Measurements from ENCODE around the gene EEF1AKMT1. TPM values are rescaled to one million over a fixed set of nuclear protein-coding genes. Genes with fewer than 3 reads are reported as not detected.

EEF1AKMT1 gene
- total RNA-seq, 1 donor from 2014 or later = 9.4 TPM

GRCh38 chr13:20788312-20788711, 14.6 kb upstream of the EEF1AKMT1 start:
- H3K36me3 Mint-ChIP-seq (ENCODE audit: low read depth) = peaks cover 18% of the 10 kb centered on the region
- H3K4me3 Mint-ChIP-seq (ENCODE audit: unreplicated experiment) = no peak overlapping the region
- no peaks in the 10 kb centered on the region for H3K27me3 Mint-ChIP-seq (ENCODE audit: low read depth)
- TF ChIP-seq CTCF (IDR thresholded peaks at IDR 0.05) = no peak
- no peak overlapping the region for H3K27ac Mint-ChIP-seq (ENCODE audit: unreplicated experiment)
- DNase-seq (ENCODE audit: low spot score) = no peak
- H3K9me3 Mint-ChIP-seq (ENCODE audit: low read depth) = no peaks in the 10 kb centered on the region
- H3K4me1 Mint-ChIP-seq (ENCODE audit: low read depth) = peaks cover 12% of the 10 kb centered on the region

- H3K4me1 Mint-ChIP-seq (ENCODE audit: low read depth) = peaks cover 12% of the 10 kb centered on the region
- H3K4me3 Mint-ChIP-seq (ENCODE audit: unreplicated experiment) = no peak overlapping the region
- DNase-seq (ENCODE audit: low spot score) = no peak
- H3K9me3 Mint-ChIP-seq (ENCODE audit: low read depth) = no peaks in the 10 kb centered on the region
- H3K27me3 Mint-ChIP-seq (ENCODE audit: low read depth) = no peaks in the 10 kb centered on the region
- no peak overlapping the region for H3K27ac Mint-ChIP-seq (ENCODE audit: unreplicated experiment)
- H3K36me3 Mint-ChIP-seq (ENCODE audit: low read depth) = peaks cover 21% of the 10 kb centered on the region
- no peak for TF ChIP-seq CTCF (IDR thresholded peaks at IDR 0.05)
These were observed 13.4 kb upstream of the EEF1AKMT1 start for GRCh38 chr13:20787180-20787579.

GRCh38 chr13:20782116-20782708, 8.5 kb upstream of the EEF1AKMT1 start:
- H3K4me1 Mint-ChIP-seq (ENCODE audit: low read depth) = no peaks in the 10 kb centered on the region
- no peaks in the 10 kb centered on the region for H3K27me3 Mint-ChIP-seq (ENCODE audit: low read depth)
- H3K36me3 Mint-ChIP-seq (ENCODE audit: low read depth) = peaks cover 15% of the 10 kb centered on the region
- no peak overlapping the region for H3K27ac Mint-ChIP-seq (ENCODE audit: unreplicated experiment)
- no peak for TF ChIP-seq CTCF (IDR thresholded peaks at IDR 0.05)
- H3K4me3 Mint-ChIP-seq (ENCODE audit: unreplicated experiment) = no peak overlapping the region
- no peaks in the 10 kb centered on the region for H3K9me3 Mint-ChIP-seq (ENCODE audit: low read depth)
- DNase-seq (ENCODE audit: low spot score) = no peak

GRCh38 chr13:20780317-20780716, 6.6 kb upstream of the EEF1AKMT1 start:
- no peak overlapping the region for H3K27ac Mint-ChIP-seq (ENCODE audit: unreplicated experiment)
- H3K9me3 Mint-ChIP-seq (ENCODE audit: low read depth) = no peaks in the 10 kb centered on the region
- no peaks in the 10 kb centered on the region for H3K4me1 Mint-ChIP-seq (ENCODE audit: low read depth)
- no peaks in the 10 kb centered on the region for H3K27me3 Mint-ChIP-seq (ENCODE audit: low read depth)
- no peak overlapping the region for H3K4me3 Mint-ChIP-seq (ENCODE audit: unreplicated experiment)
- DNase-seq (ENCODE audit: low spot score) = no peak
- peaks cover 15% of the 10 kb centered on the region for H3K36me3 Mint-ChIP-seq (ENCODE audit: low read depth)
- TF ChIP-seq CTCF (IDR thresholded peaks at IDR 0.05) = no peak

- Mint-ChIP-seq H3K36me3 (ENCODE audit: low read depth) (peaks cover 15% of the 10 kb centered on the region), H3K27me3 (ENCODE audit: low read depth) (no peaks in the 10 kb centered on the region), H3K4me3 (ENCODE audit: unreplicated experiment) (no peak overlapping the region), H3K27ac (ENCODE audit: unreplicated experiment) (no peak overlapping the region), H3K9me3 (ENCODE audit: low read depth) (no peaks in the 10 kb centered on the region), H3K4me1 (ENCODE audit: low read depth) (peaks cover 3% of the 10 kb centered on the region)
- TF ChIP-seq CTCF (IDR thresholded peaks at IDR 0.05) = no peak
- no peak for DNase-seq (ENCODE audit: low spot score)
These were observed 5.6 kb upstream of the EEF1AKMT1 start for GRCh38 chr13:20779405-20779804.
